ENCODE results near the gene NEK2.

DNA sequence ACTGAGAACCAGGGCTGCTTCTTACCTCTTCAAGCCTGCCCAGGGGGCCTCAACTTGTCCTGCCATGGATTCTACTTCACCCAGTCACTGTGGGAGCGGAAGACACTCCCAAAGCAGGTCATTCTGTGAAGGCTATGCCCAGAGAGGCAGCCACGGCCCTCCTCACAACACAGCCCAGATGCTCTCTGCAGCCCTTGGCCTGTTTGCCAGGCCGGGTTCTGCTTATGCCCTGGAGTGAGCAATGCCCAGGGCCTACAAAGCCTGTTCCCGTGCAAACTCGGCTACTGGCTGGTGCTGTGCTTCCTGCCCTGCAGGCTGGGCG is 62.7 kb downstream of the NEK2 start:
- TF ChIP-seq, protein P1, sequence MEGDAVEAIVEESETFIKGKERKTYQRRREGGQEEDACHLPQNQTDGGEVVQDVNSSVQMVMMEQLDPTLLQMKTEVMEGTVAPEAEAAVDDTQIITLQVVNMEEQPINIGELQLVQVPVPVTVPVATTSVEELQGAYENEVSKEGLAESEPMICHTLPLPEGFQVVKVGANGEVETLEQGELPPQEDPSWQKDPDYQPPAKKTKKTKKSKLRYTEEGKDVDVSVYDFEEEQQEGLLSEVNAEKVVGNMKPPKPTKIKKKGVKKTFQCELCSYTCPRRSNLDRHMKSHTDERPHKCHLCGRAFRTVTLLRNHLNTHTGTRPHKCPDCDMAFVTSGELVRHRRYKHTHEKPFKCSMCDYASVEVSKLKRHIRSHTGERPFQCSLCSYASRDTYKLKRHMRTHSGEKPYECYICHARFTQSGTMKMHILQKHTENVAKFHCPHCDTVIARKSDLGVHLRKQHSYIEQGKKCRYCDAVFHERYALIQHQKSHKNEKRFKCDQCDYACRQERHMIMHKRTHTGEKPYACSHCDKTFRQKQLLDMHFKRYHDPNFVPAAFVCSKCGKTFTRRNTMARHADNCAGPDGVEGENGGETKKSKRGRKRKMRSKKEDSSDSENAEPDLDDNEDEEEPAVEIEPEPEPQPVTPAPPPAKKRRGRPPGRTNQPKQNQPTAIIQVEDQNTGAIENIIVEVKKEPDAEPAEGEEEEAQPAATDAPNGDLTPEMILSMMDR (IDR thresholded peaks at IDR 0.05; ENCODE audit: low read depth, low read length): no peak
- TF ChIP-seq, protein P2, sequence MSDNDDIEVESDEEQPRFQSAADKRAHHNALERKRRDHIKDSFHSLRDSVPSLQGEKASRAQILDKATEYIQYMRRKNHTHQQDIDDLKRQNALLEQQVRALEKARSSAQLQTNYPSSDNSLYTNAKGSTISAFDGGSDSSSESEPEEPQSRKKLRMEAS (IDR thresholded peaks at IDR 0.05; ENCODE audit: low read depth, low read length): no peak
- TF ChIP-seq POLR2A (IDR thresholded peaks at IDR 0.05; ENCODE audit: extremely low read depth, insufficient read length): no peak
